Transverse colon (tissue), 3 donors: ENCODE data around the gene NRK.

ENCODE experiments used
- CTCF ChIP-seq, 5 experiments: fragments of 200-600 bp in 3 of 5; fragments of 450-650 bp in 2 of 5; sonication (generic) in 3 of 5; IDR thresholded peaks; 1 replicate in 2 of 5; 2 replicates in 3 of 5; pipeline ENCODE4 v1.5.1; 2016 to 2017; ENCODE audit warnings: antibody characterized with exemption in 5 of 5, inconsistent platforms in 3 of 5, mild to moderate bottlenecking in 2 of 5, moderate library complexity in 1 of 5
- POLR2A ChIP-seq: fragments of 450-650 bp; IDR thresholded peaks from one replicate; pipeline ENCODE4 v1.6.1; 2016; ENCODE audit warnings: antibody characterized with exemption, mild to moderate bottlenecking, moderate library complexity

GRCh38 chrX:105829011-105829410 is 6.7 kb downstream of the NRK start:
- TF ChIP-seq CTCF (IDR thresholded peaks at IDR 0.05) (no peak), POLR2A (no peak)
